ENCODE results near the gene KLK12.
"Not testable (repeated sequence)": the region's sequence is repeated elsewhere in the genome, so short reads cannot be mapped to it uniquely, and the experiment has no call there.

KLK12 gene

GRCh38 chr19:51015691-51016267, 19.0 kb downstream of the KLK12 start:
- DNase-seq (ENCODE audit: low read depth), result no peak

- DNase-seq (ENCODE audit: low read depth), result no peak
These were observed 20.6 kb downstream of the KLK12 start for GRCh38 chr19:51014242-51014641.

- DNase-seq (ENCODE audit: low read depth), result no peak
These were observed 22.1 kb downstream of the KLK12 start for GRCh38 chr19:51012661-51013190.

GRCh38 chr19:51010066-51010795, 24.6 kb downstream of the KLK12 start:
- DNase-seq (ENCODE audit: low read depth), result no peak

GRCh38 chr19:51009061-51009891, 25.5 kb downstream of the KLK12 start:
- no peak for DNase-seq (ENCODE audit: low read depth)

- no peak for DNase-seq (ENCODE audit: low read depth)
These were observed 27.3 kb downstream of the KLK12 start for GRCh38 chr19:51007488-51007887.

- no peak for DNase-seq (ENCODE audit: low read depth)
These were observed 28.4 kb downstream of the KLK12 start for GRCh38 chr19:51006406-51006805.

GRCh38 chr19:51005248-51005647, 29.6 kb downstream of the KLK12 start:
- DNase-seq (ENCODE audit: low read depth), result no peak

GRCh38 chr19:51003316-51003715, 31.5 kb downstream of the KLK12 start:
- DNase-seq (ENCODE audit: low read depth), result no peak

- DNase-seq (ENCODE audit: low read depth), result no peak
These were observed 32.1 kb downstream of the KLK12 start for GRCh38 chr19:51002542-51003311.

- no peak for DNase-seq (ENCODE audit: low read depth)
These were observed 32.7 kb downstream of the KLK12 start for GRCh38 chr19:51002089-51002532.

GRCh38 chr19:51001515-51001914, 33.3 kb downstream of the KLK12 start, which contains the start of gene KLK8:
Gene KLK8, minus strand, starts transcription at chr19:51001604. Its CDS starts 437 bp downstream, at chr19:51001167.
- no peak for DNase-seq (ENCODE audit: low read depth)

GRCh38 chr19:51000981-51001380, 33.8 kb downstream of the KLK12 start:
- DNase-seq (ENCODE audit: low read depth), result no peak

- DNase-seq (ENCODE audit: low read depth), result no peak
These were observed 34.4 kb downstream of the KLK12 start for GRCh38 chr19:51000426-51000825.

- DNase-seq (ENCODE audit: low read depth), result no peak
These were observed 36.1 kb downstream of the KLK12 start for GRCh38 chr19:50998686-50999085.

- no peak for DNase-seq (ENCODE audit: low read depth)
These were observed 36.7 kb downstream of the KLK12 start for GRCh38 chr19:50998061-50998460.

GRCh38 chr19:50994129-50994528, 40.7 kb downstream of the KLK12 start:
- no peak for DNase-seq (ENCODE audit: low read depth)

- DNase-seq (ENCODE audit: low read depth), result no peak
These were observed 42.2 kb downstream of the KLK12 start for GRCh38 chr19:50992666-50993035.

- not testable (repeated sequence) for DNase-seq (ENCODE audit: low read depth)
These were observed 50.4 kb downstream of the KLK12 start for GRCh38 chr19:50984416-50984815.

- no peak for DNase-seq (ENCODE audit: low read depth)
These were observed 51.0 kb downstream of the KLK12 start, which contains the start of gene KLK7 for GRCh38 chr19:50983625-50984292. Gene KLK7, minus strand, starts transcription at chr19:50983917. Its CDS starts 1,518 bp downstream, at chr19:50982399.

- no peak for DNase-seq (ENCODE audit: low read depth)
These were observed 52.6 kb downstream of the KLK12 start for GRCh38 chr19:50982186-50982585.

Data from activated gamma-delta T cell treated with anti-CD3 and anti-CD28 coated beads, Interleukin-2, amount 50 U/mL, for 16 hours (primary cell).